GM13977 (cell line): Measurements from ENCODE around the gene ACER1.

Source experiments
- DNase-seq: peaks from one replicate; pipeline ENCODE4 v3.0.0; 2012; ENCODE audit warnings: low spot score
- in situ Hi-C: fragments of 300-500 bp; cut with MboI; formaldehyde crosslinking; loops from one replicate; pipeline ENCODE4 v1.12.0; 2022; ENCODE audit warnings: low sequenced_read_pairs, low pct_unique_long_range_greater_than_20kb, mixed read lengths, inconsistent platforms; ENCODE audit not compliant: unreplicated experiment
- TF ChIP-seq, protein P1 (sequence below): IDR thresholded peaks from 2 replicates; pipeline ENCODE4 v1.5.1; 2012; ENCODE audit warnings: mild to moderate bottlenecking, control low read depth; ENCODE audit not compliant: insufficient read depth; ENCODE audit errors: extremely low read depth, missing control alignments

The ACER1 gene

GRCh38 chr19:6333439-6333838, at the start of gene ACER1:
Gene ACER1 (minus strand): TSS chr19:6333612. CDS start chr19:6333551, 61 bp downstream.
- in situ Hi-C loops, result no loop called here
- TF ChIP-seq, protein P1, sequence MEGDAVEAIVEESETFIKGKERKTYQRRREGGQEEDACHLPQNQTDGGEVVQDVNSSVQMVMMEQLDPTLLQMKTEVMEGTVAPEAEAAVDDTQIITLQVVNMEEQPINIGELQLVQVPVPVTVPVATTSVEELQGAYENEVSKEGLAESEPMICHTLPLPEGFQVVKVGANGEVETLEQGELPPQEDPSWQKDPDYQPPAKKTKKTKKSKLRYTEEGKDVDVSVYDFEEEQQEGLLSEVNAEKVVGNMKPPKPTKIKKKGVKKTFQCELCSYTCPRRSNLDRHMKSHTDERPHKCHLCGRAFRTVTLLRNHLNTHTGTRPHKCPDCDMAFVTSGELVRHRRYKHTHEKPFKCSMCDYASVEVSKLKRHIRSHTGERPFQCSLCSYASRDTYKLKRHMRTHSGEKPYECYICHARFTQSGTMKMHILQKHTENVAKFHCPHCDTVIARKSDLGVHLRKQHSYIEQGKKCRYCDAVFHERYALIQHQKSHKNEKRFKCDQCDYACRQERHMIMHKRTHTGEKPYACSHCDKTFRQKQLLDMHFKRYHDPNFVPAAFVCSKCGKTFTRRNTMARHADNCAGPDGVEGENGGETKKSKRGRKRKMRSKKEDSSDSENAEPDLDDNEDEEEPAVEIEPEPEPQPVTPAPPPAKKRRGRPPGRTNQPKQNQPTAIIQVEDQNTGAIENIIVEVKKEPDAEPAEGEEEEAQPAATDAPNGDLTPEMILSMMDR, result no peak

DNA sequence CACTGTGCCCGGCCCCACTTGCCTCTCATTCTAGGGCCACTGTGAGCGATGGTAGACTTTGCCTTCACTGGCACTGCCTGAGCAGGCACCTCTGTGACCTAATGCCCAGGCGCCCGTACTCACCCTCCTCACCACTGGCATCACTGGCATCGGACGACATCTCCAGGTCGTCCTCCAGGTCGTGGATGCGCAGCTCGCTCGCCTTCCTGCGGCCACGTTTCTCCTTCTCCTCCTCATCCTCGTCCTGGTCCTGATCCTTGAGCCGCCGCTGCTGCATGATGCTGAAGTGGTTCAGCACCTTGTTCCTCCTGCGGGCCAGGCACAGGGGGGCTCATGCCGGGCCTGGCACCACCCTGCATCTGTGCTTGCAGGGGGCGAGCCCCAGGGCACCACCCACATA, 49.8 kb upstream of the ACER1 start:
- TF ChIP-seq, protein P1, result no peak
- no peak for DNase-seq
- in situ Hi-C loops, result no loop called here

More at GRCh38 chr19:6333439-6333838, at the start of gene ACER1:
- DNase-seq, result no peak

DNA sequence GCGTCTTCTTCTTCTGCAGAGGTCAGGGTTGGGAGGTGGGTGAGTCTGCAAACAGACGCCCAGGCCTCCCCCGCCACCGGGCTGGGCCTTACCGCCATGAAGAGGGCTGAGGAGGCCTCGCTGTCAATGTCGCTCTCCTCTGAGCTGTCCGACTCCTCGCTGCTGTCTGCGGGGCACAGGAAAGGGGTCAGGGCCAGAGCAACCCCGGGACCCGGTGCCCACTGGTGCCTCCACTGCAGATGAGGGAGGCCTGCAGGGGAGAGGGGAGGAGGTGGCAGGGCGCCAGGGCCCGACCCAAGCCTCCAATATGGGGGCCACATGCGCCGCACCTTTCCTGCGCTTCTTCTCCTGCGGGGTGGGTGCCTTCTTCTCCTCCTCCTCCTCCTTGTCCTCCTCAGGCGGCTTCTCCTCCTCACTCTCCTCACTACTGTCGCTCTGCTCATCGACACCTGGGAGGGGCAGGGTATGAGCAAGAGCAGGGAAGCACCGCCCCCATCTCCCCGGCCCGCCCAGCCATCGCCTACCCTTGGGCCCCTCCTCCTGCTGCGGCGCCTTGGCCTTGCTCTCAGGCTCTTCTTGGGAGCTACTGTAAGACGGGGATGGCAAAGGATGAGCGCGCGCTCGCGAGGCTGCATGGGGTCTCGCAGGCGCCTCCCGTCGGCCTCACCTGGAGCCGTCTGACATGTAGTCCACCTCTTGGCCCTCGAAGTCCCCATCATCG, 47.8 kb upstream of the ACER1 start:
- DNase-seq, result no peak
- TF ChIP-seq, protein P1, result no peak
- in situ Hi-C loops, result no loop called here

DNA sequence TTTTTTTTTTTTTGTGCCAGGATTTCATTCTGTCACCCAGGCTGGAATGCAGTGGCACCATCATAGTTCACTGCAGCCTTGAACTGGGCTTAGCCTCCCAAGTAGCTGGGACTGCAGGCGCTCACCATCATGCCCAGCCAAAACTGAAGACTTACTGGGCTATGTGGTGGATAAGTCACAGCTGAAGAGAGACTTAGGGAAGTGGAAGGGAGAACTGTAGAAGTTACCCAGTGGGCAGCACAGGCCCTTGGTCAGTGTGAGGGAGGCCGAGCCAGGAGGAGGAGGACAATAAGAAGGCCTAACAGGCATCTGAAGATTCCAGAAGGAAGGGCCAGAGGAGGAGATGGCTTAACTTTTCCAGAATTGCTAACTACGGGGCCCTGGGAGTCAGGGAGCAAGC, 46.3 kb upstream of the ACER1 start:
- no peak for DNase-seq
- TF ChIP-seq, protein P1, result no peak
- in situ Hi-C loops, result no loop called here

GRCh38 chr19:6378486-6378885, 45.1 kb upstream of the ACER1 start:
- TF ChIP-seq, protein P1, result no peak
- in situ Hi-C loops, result no loop called here
- no peak for DNase-seq

DNA sequence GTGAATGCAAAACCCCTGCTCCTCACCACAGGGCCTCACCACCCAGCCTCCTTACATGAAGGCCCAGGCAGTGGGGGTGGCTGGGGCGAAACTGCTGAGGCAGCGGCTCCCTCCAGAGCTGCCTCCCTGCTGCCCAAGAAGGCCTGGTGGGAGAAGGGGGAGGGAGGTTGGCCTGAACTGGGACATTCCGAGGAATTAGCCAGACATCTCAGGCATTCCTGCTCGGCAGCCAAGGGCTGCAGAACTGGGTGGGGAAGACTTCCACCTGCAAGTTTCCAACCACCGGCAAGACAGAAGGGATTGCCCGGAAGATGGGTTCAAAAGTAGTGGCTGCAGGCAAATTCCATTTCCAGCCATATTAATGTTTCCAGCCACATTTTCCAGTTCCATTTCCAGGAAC, 44.6 kb upstream of the ACER1 start:
- DNase-seq, result no peak
- in situ Hi-C loops, result no loop called here
- TF ChIP-seq, protein P1, result no peak
